Ramos (cell line): Measurements from ENCODE around the gene PREB.
"Not testable (repeated sequence)": the region's sequence is repeated elsewhere in the genome, so short reads cannot be mapped to it uniquely, and the experiment has no call there.

ENCODE experiments used
- in situ Hi-C: fragments of 300-500 bp; cut with MboI; formaldehyde crosslinking; loops from one replicate; pipeline ENCODE4 v1.14.3; 2022; ENCODE audit warnings: low sequenced_read_pairs; ENCODE audit not compliant: unreplicated experiment

Gene PREB, protein sequence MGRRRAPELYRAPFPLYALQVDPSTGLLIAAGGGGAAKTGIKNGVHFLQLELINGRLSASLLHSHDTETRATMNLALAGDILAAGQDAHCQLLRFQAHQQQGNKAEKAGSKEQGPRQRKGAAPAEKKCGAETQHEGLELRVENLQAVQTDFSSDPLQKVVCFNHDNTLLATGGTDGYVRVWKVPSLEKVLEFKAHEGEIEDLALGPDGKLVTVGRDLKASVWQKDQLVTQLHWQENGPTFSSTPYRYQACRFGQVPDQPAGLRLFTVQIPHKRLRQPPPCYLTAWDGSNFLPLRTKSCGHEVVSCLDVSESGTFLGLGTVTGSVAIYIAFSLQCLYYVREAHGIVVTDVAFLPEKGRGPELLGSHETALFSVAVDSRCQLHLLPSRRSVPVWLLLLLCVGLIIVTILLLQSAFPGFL

DNA sequence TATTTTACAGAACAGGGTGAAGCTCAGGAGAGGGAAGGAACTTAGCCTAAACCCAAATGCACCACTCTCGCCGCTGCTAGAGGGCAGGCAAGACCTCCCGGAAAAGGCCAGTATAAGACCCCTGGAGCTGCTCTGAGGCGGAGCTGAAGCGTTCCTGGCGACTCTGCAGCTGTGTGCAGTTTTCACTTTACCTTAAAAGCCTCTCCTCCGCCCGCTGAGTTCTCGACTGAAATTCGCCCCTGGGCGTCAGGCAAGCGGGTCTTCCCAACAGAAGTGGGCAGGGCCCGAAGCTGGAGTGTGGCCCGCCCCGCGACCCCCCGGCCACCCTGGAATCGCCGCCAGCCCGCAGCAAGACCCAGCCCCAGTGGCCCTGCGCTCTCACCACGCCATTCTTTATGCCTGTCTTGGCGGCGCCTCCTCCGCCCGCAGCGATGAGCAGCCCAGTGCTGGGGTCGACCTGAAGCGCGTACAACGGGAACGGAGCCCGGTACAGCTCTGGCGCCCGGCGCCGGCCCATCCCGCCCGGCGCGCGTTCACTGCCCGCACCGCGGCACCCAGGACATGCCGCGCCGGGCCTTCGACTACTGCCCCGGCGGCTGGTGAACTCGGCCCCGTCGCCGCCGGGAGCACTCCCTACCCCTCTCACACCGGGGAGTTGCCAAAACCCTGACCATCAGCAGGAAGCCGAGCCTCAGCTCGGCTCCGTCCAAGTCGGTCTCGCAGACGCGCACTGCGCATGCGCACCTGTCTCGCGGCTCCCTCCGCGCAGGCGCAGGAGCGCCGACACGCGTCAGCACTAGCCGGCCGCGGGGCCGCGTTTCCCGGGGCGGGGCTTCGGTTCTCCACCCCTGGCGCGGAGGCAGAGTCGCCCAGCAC is at the start of gene PREB:
TSS of gene PREB (minus strand) at position 732 of the 876 bp plus-strand sequence. CDS start at position 517, 215 bp downstream.
- in situ Hi-C loops = no loop called here

DNA sequence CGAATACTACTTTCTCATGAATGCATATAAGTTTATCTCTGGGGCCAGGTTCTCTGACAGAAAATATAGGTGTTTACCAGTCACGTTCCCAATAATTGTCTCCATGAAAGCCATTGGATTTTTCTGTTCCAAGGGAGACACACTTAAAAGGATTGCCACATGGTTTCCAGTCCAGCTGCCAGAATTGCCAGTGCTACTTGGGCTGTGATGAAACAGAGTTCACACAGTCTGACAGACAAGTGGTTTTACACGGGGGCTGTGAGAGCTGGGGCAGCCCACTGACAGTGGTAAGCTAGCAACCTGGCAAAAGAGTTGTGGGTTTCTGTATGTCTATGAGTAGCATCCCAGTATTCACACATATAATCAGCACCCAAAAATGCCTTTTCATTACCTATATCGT is 49.7 kb upstream of the PREB start:
- in situ Hi-C loops = no loop called here

DNA sequence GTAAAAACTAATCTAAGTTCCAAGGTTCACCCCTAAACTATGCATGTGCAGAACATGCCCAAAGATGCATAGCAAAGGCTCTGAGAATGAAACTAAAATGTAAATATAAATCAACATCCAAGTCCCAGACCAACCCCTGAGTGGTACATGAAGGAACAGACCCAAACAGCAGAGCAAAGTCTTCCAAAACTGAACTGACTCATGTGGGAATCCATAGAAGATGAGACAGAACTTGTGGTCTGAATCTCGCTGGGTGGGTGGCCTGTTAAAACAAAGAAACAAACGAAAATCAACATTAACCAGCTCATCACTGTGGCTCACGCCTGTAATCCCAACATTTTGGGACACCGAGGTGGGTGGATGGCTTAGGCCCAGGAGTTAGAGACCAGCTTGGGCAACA is 47.9 kb upstream of the PREB start:
- in situ Hi-C loops = no loop called here

DNA sequence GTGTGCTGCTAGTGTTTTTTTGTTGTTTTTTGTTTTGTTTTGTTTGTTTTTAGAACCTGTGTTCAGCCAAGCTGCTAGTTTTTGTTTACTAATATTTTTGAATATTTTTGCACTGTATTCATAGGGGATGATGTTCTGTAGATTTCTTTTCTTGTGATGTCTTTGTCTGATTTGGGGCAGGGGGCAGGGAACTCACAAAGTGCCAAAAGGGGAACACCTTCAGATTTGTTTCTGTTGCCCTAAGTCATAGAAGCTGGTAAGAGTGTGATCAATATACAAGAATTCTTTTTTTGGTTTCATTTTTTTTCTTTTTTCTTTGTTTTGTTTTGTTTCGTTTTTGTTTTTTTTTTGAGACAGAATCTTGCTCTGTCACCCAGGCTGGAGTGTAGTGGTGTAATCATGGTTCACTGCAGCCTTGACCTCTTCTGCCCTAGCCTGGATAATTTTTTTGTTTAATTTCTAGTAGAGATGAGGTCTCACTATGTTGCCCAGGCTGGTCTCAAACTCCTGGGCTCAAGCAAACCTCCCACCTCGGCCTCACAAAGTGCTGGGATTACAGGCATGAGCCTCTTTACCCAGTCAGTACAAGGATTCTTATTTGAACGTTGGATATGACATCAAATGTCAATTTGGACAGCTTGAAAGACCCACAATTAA is 45.0 kb upstream of the PREB start:
- in situ Hi-C loops = no loop called here

DNA sequence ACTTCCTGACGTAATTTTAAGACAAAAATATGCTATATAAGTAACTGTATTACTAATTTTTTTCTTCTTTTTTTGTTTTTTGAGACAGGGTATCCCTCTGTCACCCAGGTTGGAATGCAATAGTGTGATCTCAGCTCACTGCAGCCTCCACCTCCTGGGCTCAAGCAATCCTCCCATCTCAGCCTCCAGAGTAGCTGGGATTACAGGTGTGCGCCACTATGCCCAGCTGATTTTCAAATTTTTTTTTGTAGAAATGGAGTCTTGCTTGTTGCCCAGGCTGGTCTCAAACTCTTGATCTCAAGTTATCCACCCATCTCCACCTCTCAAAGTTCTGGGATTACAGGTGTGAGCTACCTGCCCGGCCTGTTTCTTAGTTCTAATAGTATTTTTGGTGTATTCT is 44.0 kb upstream of the PREB start:
- in situ Hi-C loops = no loop called here

DNA sequence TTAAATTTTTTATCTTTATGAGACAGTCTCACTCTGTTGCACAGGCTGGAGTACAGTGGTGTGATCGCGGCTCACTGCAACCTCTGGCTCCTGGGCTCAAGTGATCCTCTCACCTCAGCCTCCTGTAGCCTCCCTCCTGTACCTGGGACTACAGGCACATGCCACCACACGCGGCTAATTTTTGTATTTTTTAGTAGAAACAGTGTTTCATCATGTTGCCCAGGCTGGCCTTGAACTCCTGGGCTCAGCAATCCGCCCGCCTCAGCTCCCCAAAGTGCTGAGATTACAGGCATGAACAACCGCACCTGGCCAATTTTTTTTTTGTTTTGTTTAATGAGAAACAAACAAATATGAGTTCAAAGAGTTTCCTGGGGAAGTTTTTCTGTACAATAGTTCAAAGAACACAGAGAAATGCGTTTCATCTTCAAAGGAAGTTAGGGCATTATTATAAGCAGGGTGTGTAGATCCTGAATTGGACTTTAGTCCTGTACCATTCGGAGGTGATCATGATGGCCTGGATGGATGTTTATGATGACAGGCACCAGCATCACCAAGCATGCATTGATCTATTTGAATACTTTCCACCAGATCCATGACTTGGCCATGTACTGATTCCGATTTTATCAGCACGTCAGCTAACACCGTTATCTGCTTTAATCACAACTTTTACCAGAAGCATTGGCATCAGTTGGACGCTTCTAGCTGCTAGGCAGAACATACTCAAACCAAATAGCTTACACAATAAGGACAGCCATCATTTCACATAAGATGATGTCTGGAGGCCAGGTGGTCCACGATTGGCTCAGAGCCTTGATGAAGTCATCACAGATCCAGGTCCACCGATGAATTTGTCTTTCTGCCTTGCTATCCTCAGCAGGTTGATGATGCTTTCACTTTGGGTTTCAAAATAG is 43.3 kb upstream of the PREB start:
- in situ Hi-C loops = no loop called here

DNA sequence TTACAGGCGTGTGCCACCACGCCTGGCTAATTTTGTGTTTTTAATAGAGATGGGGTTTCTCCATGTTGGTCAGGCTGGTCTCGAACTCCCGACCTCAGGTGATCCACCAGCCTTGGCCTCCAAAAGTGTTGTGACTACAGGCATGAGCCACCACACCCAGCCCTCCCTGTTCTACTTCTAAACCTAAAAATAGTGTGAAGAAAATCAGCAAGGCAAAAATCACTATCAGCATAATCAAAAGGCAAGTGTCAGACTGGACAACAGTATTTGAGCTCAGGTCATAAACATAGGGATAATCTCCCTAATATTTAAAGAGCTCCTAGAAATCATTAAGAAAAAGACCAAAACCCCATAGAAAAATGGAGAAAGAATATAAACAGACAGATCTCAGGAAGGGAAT is 41.3 kb upstream of the PREB start:
- in situ Hi-C loops = not testable (repeated sequence)

DNA sequence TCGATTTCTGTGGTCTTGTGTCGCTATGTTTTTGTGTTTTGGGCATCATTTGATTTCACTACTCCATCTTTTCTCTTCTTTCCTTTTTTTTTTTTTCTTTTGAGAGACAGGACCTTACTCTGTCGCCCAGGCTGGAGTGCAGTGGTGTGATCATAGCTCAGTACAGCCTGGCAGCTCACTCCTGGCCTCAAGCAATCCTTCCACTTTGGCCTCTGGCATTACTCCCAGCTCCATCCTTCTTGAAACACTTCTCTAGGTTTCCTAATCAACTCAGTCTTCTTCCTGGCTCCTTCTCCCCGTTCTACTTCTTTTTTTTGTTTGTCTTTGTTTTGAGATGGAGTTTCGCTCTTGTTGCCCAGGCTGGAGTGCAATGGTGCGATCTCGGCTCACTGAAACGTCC is 40.9 kb upstream of the PREB start:
- in situ Hi-C loops = no loop called here

DNA sequence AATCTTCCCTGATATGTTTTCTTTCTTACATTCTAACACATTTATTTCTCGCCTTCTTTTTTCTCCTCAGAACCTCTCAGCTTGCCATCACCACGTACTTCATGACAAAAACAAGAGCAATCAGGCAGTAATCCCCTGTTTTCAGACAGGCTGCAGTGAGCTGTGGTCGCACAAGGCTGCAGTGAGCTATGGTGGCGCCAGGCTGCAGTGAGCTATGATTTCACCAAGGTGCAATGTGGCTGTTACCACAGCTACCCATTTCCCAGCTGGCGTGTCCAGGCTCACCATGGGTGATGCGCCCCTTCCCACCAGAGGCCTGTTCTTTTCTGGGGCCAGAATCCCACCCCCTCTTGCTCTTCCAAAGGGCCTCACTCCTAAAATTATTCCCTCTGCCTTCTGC is 40.2 kb upstream of the PREB start:
- in situ Hi-C loops = no loop called here

DNA sequence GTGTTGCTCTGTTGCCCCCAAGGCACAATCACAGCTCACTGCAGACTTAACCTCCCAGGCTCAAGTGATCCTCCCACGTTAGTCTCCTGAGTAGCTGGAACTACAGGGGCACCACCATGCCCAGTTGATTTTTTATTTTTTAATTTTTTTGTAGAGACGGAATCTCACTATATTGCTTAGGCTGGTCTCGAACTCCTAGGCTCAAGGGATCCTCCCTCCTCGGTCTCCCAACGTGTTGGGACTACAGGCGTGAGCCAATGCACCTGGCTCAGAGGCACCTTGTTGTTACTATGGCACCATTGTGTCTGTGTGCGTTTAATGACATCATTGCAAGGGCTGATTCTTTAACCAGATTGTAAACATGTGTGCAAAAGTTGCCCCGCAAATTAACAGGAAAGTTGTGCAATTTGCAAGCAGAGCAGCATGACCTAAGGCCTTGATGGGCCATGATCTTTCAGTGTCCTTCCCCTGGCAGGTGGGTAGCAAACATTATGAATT is 37.0 kb upstream of the PREB start:
- in situ Hi-C loops = no loop called here

DNA sequence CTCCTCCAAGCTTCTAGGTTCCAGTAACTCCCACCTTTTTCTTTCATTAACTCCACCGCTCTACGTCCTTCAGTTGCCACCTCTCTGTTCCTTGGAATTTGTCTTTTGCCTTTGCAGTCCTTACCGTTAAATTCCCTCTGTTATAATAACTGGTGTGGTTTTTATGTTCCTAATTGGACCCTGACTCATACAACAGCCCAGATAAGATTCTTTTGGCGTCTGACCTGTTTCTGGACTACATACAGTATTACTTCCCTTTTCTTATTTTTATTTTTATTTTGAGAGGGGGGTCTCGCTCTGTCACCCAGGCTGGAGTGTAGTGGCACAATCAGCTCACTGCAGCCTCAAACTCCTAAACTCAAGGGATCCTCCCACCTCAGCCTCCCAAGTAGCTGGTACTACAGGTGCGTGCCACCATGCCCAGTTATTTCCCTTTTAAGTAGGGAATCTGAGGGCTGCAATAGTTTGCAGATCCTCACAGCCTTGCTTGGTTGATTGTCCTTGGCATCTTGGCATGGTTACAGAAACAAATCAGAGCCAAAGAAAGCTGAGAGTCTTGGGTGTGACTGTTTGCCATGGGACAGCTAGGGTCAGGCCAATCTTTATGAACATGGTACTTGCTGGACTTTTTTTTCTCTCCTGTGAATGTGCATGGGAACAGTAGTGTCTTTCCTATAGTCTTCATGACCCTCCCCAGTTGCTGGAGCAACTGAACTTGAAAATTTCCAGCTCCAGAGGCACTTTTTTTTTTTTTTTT is 36.3 kb upstream of the PREB start:
- in situ Hi-C loops = no loop called here

DNA sequence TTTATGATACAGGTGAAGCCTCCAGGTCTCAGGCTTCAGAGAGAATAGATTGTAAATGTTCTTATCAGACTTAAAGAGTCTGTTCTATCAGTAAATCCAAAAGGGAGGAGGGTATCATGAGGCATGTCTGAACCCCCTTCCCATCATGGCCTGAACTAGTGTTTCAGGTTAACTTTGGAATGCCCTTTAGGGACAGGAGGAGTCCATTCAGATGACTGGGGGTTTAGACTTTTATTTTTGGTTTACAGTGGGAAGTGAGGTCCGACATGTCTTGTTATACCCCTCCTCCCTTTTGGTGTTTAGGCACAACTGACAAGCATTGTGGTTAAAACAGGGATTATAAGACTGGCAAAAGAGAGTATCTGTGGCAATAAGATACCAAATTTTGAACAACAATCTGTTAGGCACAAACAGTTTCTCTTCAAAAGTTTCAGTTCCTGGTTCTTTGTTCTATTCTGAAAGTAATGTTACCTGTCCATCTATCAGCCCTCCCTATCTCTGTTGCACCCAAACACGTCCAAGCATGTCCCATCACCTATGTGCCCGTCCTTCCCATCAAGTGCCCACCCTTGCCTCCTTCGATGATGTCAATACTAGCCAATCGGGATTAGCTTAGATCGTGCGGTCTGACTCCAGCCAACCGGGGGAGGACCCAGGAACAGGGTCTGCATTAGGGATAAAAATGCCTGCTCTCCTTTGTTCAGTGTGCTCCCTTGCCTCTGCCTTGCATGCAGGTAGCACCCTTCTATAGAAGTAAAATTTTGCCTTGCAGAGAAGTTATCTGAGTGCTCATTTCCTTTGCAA is 30.7 kb upstream of the PREB start:
- in situ Hi-C loops = no loop called here

DNA sequence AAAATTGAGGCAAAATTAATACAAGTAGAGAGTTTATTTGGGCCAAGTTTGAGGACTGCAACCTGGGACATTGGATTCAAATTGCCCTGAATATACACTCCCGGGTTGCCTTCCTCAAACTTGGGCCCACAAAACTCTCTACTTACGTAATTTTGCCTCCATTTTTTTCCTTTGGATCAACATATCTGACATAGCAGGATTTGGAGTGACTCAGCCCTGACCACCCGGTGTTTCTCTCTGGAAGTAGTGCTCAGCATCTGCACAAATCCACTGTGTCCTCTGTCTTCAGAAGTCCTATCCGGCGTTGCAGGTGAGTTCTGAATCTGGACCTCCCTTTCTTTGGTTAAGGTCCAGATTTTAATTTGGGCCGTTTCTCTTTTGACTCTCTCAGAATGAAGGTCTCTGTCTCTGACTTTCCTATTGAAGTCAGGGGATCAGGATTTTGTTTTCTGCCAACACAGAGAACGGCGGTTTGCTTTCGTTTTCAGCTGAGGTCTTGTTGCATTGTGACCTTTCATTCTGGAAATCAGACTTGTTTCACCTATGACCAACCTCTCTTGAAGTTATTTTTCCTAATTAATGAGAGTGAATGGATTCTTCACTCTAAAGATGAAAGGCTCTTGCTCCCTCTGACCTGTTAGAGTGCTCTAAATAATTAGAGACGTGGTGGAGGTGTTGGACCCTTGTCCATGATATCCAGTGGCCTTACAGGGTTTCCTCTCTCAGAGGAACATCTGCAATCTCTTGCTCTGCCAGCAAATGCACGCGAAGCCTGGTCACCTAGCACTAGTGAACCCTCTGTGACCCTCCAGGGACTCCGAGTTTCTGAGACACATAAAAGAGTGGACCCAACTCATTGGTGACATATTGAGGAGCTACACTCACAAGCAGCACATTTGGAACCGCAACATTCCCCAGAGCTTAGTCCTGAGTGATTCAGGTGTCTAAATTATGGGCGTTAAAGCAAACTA is 28.0 kb upstream of the PREB start:
- in situ Hi-C loops = no loop called here

DNA sequence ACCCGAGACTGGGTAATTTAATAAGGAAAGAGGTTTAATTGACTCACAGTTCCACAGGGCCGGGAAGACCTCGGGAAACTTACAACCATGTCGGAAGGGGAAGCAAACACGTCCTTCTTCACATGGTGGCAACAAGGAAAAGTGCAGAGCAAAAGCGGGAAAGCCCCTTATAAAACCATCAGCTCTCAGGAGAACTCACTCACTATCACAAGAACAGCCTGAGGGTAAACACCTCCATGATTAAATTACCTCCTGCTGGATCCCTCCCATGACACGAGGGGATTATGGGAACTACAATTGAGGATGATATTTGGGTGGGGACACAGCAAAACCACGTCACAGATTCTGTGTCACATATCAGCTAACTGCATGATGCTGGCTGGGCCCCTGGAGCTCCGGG is 25.8 kb upstream of the PREB start:
- in situ Hi-C loops = no loop called here

DNA sequence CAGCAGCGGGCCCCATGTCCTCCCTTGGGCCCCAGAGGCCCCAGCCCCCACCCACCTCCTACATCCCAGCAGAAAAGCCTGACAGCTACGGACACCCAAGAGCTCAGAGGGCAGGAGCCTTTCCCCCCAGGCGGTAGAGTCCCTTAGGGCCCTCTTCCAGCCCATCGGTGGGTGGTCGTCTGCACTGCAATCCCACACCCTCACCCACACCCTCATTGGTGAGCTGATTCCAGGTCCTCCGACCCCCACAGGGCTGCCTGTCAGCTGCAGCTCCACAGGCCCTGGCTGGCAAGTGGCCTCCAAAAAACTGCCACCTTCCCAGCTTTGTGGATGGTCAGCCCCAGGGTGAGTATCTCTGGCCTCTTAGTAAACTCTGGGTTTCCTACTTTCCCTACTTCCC is 24.8 kb upstream of the PREB start:
- in situ Hi-C loops = no loop called here

DNA sequence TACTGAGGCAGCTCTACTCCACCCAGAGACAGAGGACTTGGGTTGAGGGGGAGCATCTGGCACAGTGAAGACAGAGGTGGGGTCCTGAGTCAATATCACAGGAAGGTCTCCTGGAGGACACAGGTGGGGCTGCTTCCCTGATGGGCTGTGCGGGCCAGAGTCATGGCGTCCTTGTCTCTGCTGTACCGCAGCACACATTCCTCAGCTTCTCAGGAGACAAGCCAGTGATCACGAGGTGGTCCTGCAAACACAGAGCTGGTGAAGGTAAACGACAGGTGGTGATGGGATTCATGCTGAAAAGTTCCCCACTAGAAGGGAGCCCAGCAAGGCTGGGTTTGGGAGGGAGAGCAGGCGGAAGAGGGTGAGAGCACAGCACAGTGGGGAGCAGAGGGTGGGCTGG is 24.0 kb upstream of the PREB start:
- in situ Hi-C loops = no loop called here

DNA sequence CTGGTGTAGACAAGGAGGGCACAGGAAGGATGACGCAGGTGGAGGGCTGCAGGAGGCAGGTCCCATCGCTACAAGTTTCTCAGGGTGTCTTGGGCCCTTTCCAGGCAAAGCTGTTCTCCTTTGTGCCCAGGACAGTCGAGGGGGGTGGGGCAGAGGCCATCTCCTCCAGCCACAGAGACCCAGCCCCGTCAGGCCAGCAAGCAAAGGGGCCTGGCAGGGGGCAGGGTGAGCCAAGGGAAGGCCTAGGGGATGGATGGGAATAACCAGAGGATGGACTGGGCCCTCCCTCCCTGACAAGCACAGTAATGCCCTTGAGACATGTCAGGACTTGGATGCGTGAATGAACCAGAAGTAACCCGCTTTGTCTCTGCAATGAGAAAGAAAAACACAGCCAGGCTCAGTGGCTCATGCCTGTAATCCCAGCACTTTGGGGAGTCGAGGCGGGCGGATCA is 20.7 kb upstream of the PREB start:
- in situ Hi-C loops = no loop called here
